ENCODE results near the gene LIMS1.
"Not testable (repeated sequence)": the region's sequence is repeated elsewhere in the genome, so short reads cannot be mapped to it uniquely, and the experiment has no call there.

Gene LIMS1

GRCh38 chr2:108533832-108534583, at the start of gene LIMS1:
LIMS1 (plus strand) TSS chr2:108534470; CDS start chr2:108534563, 93 bp downstream.
- DNase-seq = peak; percentile 89

- no peak for DNase-seq
These were observed 49.0 kb upstream of the LIMS1 start for GRCh38 chr2:108485253-108485652.

GRCh38 chr2:108490506-108491122, 43.7 kb upstream of the LIMS1 start:
- no peak for DNase-seq

GRCh38 chr2:108491848-108492247, 42.4 kb upstream of the LIMS1 start:
- no peak for DNase-seq

GRCh38 chr2:108492364-108492763, 41.9 kb upstream of the LIMS1 start:
- DNase-seq = no peak

- not testable (repeated sequence) for DNase-seq
These were observed 38.1 kb upstream of the LIMS1 start for GRCh38 chr2:108496167-108496566.

- DNase-seq = not testable (repeated sequence)
These were observed 26.6 kb upstream of the LIMS1 start for GRCh38 chr2:108507620-108508019.

GRCh38 chr2:108512431-108512830, 21.8 kb upstream of the LIMS1 start:
- not testable (repeated sequence) for DNase-seq

- not testable (repeated sequence) for DNase-seq
These were observed 19.8 kb upstream of the LIMS1 start for GRCh38 chr2:108514478-108514877.

- not testable (repeated sequence) for DNase-seq
These were observed 9.6 kb upstream of the LIMS1 start for GRCh38 chr2:108524688-108525087.

GRCh38 chr2:108525258-108525657, 9.0 kb upstream of the LIMS1 start:
- not testable (repeated sequence) for DNase-seq

- no peak for DNase-seq
These were observed 2.6 kb upstream of the LIMS1 start for GRCh38 chr2:108531674-108532055.

- DNase-seq = peak; percentile 42
These were observed 500 bp downstream of the LIMS1 start for GRCh38 chr2:108534584-108535356.

GRCh38 chr2:108535357-108535631, 1.0 kb downstream of the LIMS1 start:
- DNase-seq = no peak

- no peak for DNase-seq
These were observed 2.0 kb downstream of the LIMS1 start for GRCh38 chr2:108536133-108536780.

- no peak for DNase-seq
These were observed 2.6 kb downstream of the LIMS1 start for GRCh38 chr2:108536911-108537310.

- DNase-seq = no peak
These were observed 3.8 kb downstream of the LIMS1 start for GRCh38 chr2:108538000-108538625.

GRCh38 chr2:108541451-108541850, 7.2 kb downstream of the LIMS1 start:
- no peak for DNase-seq

- no peak for DNase-seq
These were observed 7.8 kb downstream of the LIMS1 start for GRCh38 chr2:108542071-108542470.

- no peak for DNase-seq
These were observed 13.3 kb downstream of the LIMS1 start for GRCh38 chr2:108547606-108548005.

GRCh38 chr2:108548208-108549003, 14.1 kb downstream of the LIMS1 start:
- no peak for DNase-seq

- DNase-seq = no peak
These were observed 18.3 kb downstream of the LIMS1 start for GRCh38 chr2:108552566-108552965.
